DND-41 (cell line): ENCODE results near the gene TNFRSF8.

Experiments used
- ATAC-seq: fragments of 200-7000 bp; cut with Tn5 transposase; 3 replicates; pipeline ENCODE4 v1.9.1; 2021; ENCODE audit warnings: low read depth; ENCODE audit not compliant: insufficient read depth
- DNase-seq: peaks from one replicate; pipeline ENCODE4 v3.0.0-alpha.2; 2020
- H2AFZ ChIP-seq: 2 replicates; pipeline ENCODE4 v1.6.0; 2012; ENCODE audit warnings: low read depth, low read length
- H3K27ac ChIP-seq: 2 replicates; pipeline ENCODE4 v1.5.1; 2012; ENCODE audit warnings: low read length, inconsistent platforms
- H3K27me3 ChIP-seq: fragments of 200-600 bp; sonication (generic); 2 replicates; pipeline ENCODE4 v1.6.0; 2012; ENCODE audit warnings: low read length, mild to moderate bottlenecking, inconsistent platforms; ENCODE audit not compliant: insufficient read depth, poor library complexity
- H3K36me3 ChIP-seq: 2 replicates; pipeline ENCODE4 v1.5.1; 2012; ENCODE audit warnings: low read length, inconsistent platforms; ENCODE audit not compliant: insufficient read depth
- H3K4me1 ChIP-seq: 2 replicates; pipeline ENCODE4 v1.5.1; 2012; ENCODE audit warnings: mild to moderate bottlenecking, low read length; ENCODE audit not compliant: insufficient read depth
- H3K4me2 ChIP-seq: 2 replicates; pipeline ENCODE4 v1.6.0; 2012; ENCODE audit warnings: mild to moderate bottlenecking, moderate library complexity, low read length, inconsistent platforms; ENCODE audit not compliant: insufficient read depth
- H3K4me3 ChIP-seq, 2 experiments: fragments of 200-600 bp in 1 of 2; shearing (Covaris generic) in 1 of 2; 2 replicates each; pipeline ENCODE4 v1.5.1; 2012 to 2016; ENCODE audit warnings: inconsistent platforms in 2 of 2, low read length in 2 of 2, mild to moderate bottlenecking in 2 of 2, low read depth in 1 of 2, moderate library complexity in 1 of 2
- H3K79me2 ChIP-seq: 2 replicates; pipeline ENCODE4 v1.6.0; 2012; ENCODE audit warnings: low read length, inconsistent platforms; ENCODE audit not compliant: insufficient read depth
- H3K9ac ChIP-seq: 2 replicates; pipeline ENCODE4 v1.6.0; 2012; ENCODE audit warnings: low read depth, mild to moderate bottlenecking, inconsistent platforms, low read length, moderate library complexity
- H3K9me3 ChIP-seq: 2 replicates; pipeline ENCODE4 v1.5.1; 2012; ENCODE audit warnings: low read length, moderate library complexity, mild to moderate bottlenecking, inconsistent platforms; ENCODE audit not compliant: insufficient read depth, severe bottlenecking
- H4K20me1 ChIP-seq: 2 replicates; pipeline ENCODE4 v1.6.0; 2012; ENCODE audit warnings: low read length; ENCODE audit not compliant: insufficient read depth
- EZH2 ChIP-seq: IDR thresholded peaks from 3 replicates; pipeline ENCODE4 v1.6.1; 2012; ENCODE audit warnings: borderline replicate concordance, low read depth, mild to moderate bottlenecking, moderate library complexity, low read length, inconsistent platforms; ENCODE audit not compliant: severe bottlenecking
- TF ChIP-seq, protein P1 (sequence below): IDR thresholded peaks from 2 replicates; pipeline ENCODE4 v1.5.1; 2012; ENCODE audit warnings: borderline replicate concordance, low read length, moderate library complexity, mild to moderate bottlenecking; ENCODE audit not compliant: poor library complexity, severe bottlenecking; ENCODE audit errors: extremely low read depth

Gene TNFRSF8

GRCh38 chr1:12130466-12131130 is 67.5 kb downstream of the TNFRSF8 start:
- no peak overlapping the region for H3K4me3 ChIP-seq
- H3K79me2 ChIP-seq = no peaks in the 10 kb centered on the region
- ATAC-seq (no peak), DNase-seq (no peak)
- H3K9me3 ChIP-seq = no peaks in the 10 kb centered on the region
- H4K20me1 ChIP-seq = 0 out of 2 replicates have a peak, but pooled peaks cover 2% of the 10 kb centered on the region
- H3K27me3 ChIP-seq = no peaks in the 10 kb centered on the region
- no peaks in the 10 kb centered on the region for H3K4me1 ChIP-seq
- no peak for TF ChIP-seq EZH2
- TF ChIP-seq, protein P1, sequence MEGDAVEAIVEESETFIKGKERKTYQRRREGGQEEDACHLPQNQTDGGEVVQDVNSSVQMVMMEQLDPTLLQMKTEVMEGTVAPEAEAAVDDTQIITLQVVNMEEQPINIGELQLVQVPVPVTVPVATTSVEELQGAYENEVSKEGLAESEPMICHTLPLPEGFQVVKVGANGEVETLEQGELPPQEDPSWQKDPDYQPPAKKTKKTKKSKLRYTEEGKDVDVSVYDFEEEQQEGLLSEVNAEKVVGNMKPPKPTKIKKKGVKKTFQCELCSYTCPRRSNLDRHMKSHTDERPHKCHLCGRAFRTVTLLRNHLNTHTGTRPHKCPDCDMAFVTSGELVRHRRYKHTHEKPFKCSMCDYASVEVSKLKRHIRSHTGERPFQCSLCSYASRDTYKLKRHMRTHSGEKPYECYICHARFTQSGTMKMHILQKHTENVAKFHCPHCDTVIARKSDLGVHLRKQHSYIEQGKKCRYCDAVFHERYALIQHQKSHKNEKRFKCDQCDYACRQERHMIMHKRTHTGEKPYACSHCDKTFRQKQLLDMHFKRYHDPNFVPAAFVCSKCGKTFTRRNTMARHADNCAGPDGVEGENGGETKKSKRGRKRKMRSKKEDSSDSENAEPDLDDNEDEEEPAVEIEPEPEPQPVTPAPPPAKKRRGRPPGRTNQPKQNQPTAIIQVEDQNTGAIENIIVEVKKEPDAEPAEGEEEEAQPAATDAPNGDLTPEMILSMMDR = no peak
- H3K9ac ChIP-seq = no peak overlapping the region
- H3K36me3 ChIP-seq = no peaks in the 10 kb centered on the region
- H2AFZ ChIP-seq = no peak overlapping the region
- no peak overlapping the region for H3K4me2 ChIP-seq
- H3K27ac ChIP-seq = no peak overlapping the region

- Histone ChIP-seq H3K4me1 (no peaks in the 10 kb centered on the region), H3K27me3 (no peaks in the 10 kb centered on the region), H3K79me2 (no peaks in the 10 kb centered on the region), H2AFZ (no peak overlapping the region), H3K36me3 (no peaks in the 10 kb centered on the region), H3K4me2 (no peak overlapping the region), H3K9ac (no peak overlapping the region), H3K4me3 (no peak overlapping the region), H3K9me3 (no peaks in the 10 kb centered on the region), H3K27ac (no peak overlapping the region), H4K20me1 (no peaks in the 10 kb centered on the region)
- no peak for TF ChIP-seq EZH2
- TF ChIP-seq, protein P1 = no peak
- ATAC-seq (no peak), DNase-seq (no peak)
Measured at GRCh38 chr1:12132078-12132477, 69.0 kb downstream of the TNFRSF8 start.

DNA sequence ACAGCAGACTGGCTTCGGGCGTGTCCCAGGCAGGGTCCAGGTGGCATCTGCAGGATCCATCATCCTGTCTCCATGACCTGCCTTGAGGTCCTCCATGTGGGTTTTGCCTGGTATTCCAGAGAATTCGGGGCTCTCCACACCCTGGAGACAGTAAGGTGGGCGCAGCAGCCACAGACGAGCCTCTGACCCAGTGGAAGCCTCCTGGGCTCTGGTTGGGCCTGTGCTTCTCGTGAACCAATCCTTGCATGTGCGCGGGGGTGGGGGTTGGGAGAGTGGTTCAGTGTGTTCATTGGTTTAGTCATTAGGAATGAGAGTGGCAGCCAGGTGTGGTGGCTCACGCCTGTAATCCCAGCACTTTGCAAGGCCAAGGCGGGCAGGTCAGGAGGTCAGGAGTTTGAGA is 71.6 kb downstream of the TNFRSF8 start:
- no peak overlapping the region for H3K27ac ChIP-seq
- no peak overlapping the region for H2AFZ ChIP-seq
- TF ChIP-seq EZH2 = no peak
- TF ChIP-seq, protein P1 = no peak
- no peaks in the 10 kb centered on the region for H3K4me1 ChIP-seq
- H3K9me3 ChIP-seq = no peaks in the 10 kb centered on the region
- DNase-seq (no peak), ATAC-seq (no peak)
- no peaks in the 10 kb centered on the region for H3K36me3 ChIP-seq
- no peak overlapping the region for H3K9ac ChIP-seq
- H3K27me3 ChIP-seq = no peaks in the 10 kb centered on the region
- no peak overlapping the region for H3K4me2 ChIP-seq
- H3K79me2 ChIP-seq = no peaks in the 10 kb centered on the region
- H4K20me1 ChIP-seq = no peaks in the 10 kb centered on the region
- H3K4me3 ChIP-seq = no peak overlapping the region

DNA sequence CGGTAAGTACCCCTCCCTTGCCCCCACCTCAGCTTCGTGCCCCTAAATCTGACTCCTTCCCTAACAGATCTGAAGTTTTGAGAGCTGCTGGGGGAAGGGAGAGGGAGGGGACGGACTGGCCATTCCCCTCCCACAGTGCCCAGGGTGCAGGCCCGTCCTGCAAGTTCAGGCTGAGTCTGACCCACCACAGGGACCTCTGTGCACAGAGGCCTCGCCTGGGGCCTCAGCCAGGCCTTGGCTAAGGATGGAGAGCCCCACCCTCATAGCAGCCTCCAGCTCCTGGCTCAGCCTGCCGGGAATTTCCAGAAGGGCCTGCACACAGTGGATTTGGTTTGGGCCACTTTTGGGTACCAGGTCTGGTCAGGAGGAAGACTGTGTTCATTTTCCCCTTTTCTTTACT is 72.5 kb downstream of the TNFRSF8 start:
- TF ChIP-seq, protein P1 = no peak
- no peak for TF ChIP-seq EZH2
- H4K20me1 ChIP-seq = no peaks in the 10 kb centered on the region

More for the DNA sequence above, 72.5 kb downstream of the TNFRSF8 start:
- H2AFZ ChIP-seq = no peak overlapping the region
- no peak overlapping the region for H3K4me3 ChIP-seq
- no peak overlapping the region for H3K27ac ChIP-seq
- H3K36me3 ChIP-seq = no peaks in the 10 kb centered on the region
- H3K27me3 ChIP-seq = no peaks in the 10 kb centered on the region
- H3K4me1 ChIP-seq = no peaks in the 10 kb centered on the region
- H3K4me2 ChIP-seq = no peak overlapping the region
- H3K9ac ChIP-seq = no peak overlapping the region
- H3K79me2 ChIP-seq = no peaks in the 10 kb centered on the region
- H3K9me3 ChIP-seq = no peaks in the 10 kb centered on the region
- DNase-seq = no peak
- ATAC-seq = no peak
